GM10266 (cell line): ENCODE results near the gene DAD1.
"Not testable (repeated sequence)": the region's sequence is repeated elsewhere in the genome, so short reads cannot be mapped to it uniquely, and the experiment has no call there.

ENCODE experiments used
- DNase-seq: peaks from one replicate; pipeline ENCODE4 v3.0.0; 2012; ENCODE audit errors: extremely low spot score
- CTCF ChIP-seq: IDR thresholded peaks from 2 replicates; pipeline ENCODE4 v1.5.1; 2012; ENCODE audit warnings: mild to moderate bottlenecking, low read depth; ENCODE audit not compliant: control insufficient read depth, insufficient read depth; ENCODE audit errors: missing control alignments

The DAD1 gene

GRCh38 chr14:22546722-22547071 is 42.3 kb downstream of the DAD1 start:
- TF ChIP-seq CTCF: no peak
- no peak for DNase-seq

- TF ChIP-seq CTCF: no peak
- no peak for DNase-seq
Measured at GRCh38 chr14:22545842-22546721, 42.9 kb downstream of the DAD1 start.

- DNase-seq: no peak
- no peak for TF ChIP-seq CTCF
Measured at GRCh38 chr14:22544881-22545420, 44.1 kb downstream of the DAD1 start.

GRCh38 chr14:22544406-22544805 is 44.6 kb downstream of the DAD1 start:
- no peak for TF ChIP-seq CTCF
- DNase-seq: no peak

GRCh38 chr14:22543570-22544357 is 45.3 kb downstream of the DAD1 start:
- DNase-seq: not testable (repeated sequence)

GRCh38 chr14:22542360-22542759 is 46.7 kb downstream of the DAD1 start:
- no peak for DNase-seq
- TF ChIP-seq CTCF: no peak

- DNase-seq: no peak
- no peak for TF ChIP-seq CTCF
Measured at GRCh38 chr14:22541721-22542120, 47.3 kb downstream of the DAD1 start.
